HL-60 (cell line): ENCODE measurements around the gene FAM186B.

Source experiments
- CTCF ChIP-seq: IDR thresholded peaks from one replicate; pipeline ENCODE4 v1.5.1; 2011; ENCODE audit warnings: low read length, control low read depth, inconsistent platforms; ENCODE audit not compliant: insufficient read depth
- GABPA ChIP-seq: IDR thresholded peaks from 2 replicates; pipeline ENCODE4 v1.6.1; 2012; ENCODE audit warnings: low read depth
- POLR2AphosphoS5 ChIP-seq: IDR thresholded peaks from 2 replicates; pipeline ENCODE4 v1.6.1; 2012; ENCODE audit warnings: low read depth
- REST ChIP-seq: IDR thresholded peaks from 2 replicates; pipeline ENCODE4 v1.6.1; 2012; ENCODE audit warnings: low read depth; ENCODE audit not compliant: insufficient replicate concordance
- SPI1 ChIP-seq: IDR thresholded peaks from 2 replicates; pipeline ENCODE4 v1.6.1; 2012; ENCODE audit warnings: low read depth, mild to moderate bottlenecking, borderline replicate concordance

- TF ChIP-seq CTCF (peak; percentile 73), POLR2AphosphoS5 (no peak), SPI1 (no peak), REST (no peak), GABPA (no peak)
Observed at GRCh38 chr12:49636979-49637755, 31.7 kb upstream of the FAM186B start.
